ENCODE data around the gene HES5.

The HES5 gene

GRCh38 chr1:2567083-2567679, 37.1 kb upstream of the HES5 start:
- no peak overlapping the region for H3K9ac ChIP-seq
- H3K36me3 ChIP-seq (ENCODE audit: control insufficient read depth, insufficient read depth, low read length): no peaks in the 10 kb centered on the region
- no peak overlapping the region for H3K4me3 ChIP-seq (ENCODE audit: low read depth, low read length)
- no peaks in the 10 kb centered on the region for H3K27me3 ChIP-seq (ENCODE audit: control insufficient read depth, insufficient read depth, low read length)
- H3K9me3 ChIP-seq (ENCODE audit: control insufficient read depth, low read length): no peaks in the 10 kb centered on the region
- no peaks in the 10 kb centered on the region for H3K4me1 ChIP-seq
- H3K27ac ChIP-seq: no peak overlapping the region
- H3K79me2 ChIP-seq: no peaks in the 10 kb centered on the region
- H2AFZ ChIP-seq: no peak overlapping the region
- TF ChIP-seq CTCF (IDR thresholded peaks at IDR 0.05): no peak
- H3K4me2 ChIP-seq (ENCODE audit: low read length): no peak overlapping the region

DNA sequence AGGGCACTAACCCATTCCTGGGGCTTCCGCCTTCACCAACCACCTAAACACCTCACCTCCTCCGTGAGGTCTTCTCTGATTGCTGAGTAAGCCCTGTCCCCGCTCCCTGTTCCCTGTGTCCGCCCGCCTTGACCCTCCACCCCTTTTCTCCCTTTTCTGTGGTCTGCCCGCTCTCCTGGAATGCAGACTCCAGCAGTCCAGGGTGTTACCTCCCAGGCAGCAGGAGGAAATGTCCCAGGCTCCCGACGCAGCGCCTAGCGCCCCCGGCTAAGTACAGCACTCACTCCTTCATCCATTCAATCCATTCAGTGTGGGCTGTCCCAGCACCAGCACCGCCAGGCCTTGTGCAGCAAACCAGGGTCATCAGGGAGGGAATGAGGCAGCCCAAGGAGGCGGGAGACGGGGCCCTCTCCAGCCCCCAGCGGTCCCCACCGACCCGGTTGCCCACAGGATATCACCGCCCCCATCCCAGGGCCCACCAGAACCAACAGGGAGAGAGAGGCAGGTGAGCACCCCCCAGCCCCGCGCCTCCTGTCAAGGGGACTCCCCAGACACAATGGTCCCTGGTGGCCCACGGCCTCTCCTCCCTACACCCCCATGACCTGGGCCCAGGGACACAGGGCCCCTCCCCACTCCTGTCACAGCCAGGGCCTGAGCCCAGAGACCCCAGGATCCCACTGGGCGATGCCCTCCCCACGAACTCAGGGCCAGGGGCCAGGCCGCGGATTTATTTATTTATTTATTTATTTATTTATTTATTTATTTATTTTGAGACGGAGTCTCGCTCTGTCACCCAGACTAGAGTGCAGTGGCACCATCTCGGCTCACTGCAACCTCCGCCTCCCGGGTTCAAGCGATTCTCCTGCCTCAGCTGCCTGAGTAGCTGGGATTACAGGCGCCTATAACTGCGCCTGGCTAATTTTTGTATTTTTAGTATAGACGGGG, 36.3 kb upstream of the HES5 start:
- H3K79me2 ChIP-seq: no peaks in the 10 kb centered on the region
- no peaks in the 10 kb centered on the region for H3K9me3 ChIP-seq (ENCODE audit: control insufficient read depth, low read length)
- H3K4me1 ChIP-seq: no peaks in the 10 kb centered on the region
- H3K36me3 ChIP-seq (ENCODE audit: control insufficient read depth, insufficient read depth, low read length): no peaks in the 10 kb centered on the region
- no peak overlapping the region for H3K4me3 ChIP-seq (ENCODE audit: low read depth, low read length)
- H3K27me3 ChIP-seq (ENCODE audit: control insufficient read depth, insufficient read depth, low read length): no peaks in the 10 kb centered on the region
- H3K27ac ChIP-seq: no peak overlapping the region
- H3K9ac ChIP-seq: no peak overlapping the region
- H3K4me2 ChIP-seq (ENCODE audit: low read length): no peak overlapping the region
- TF ChIP-seq CTCF (IDR thresholded peaks at IDR 0.05): no peak
- H2AFZ ChIP-seq: no peak overlapping the region

DNA sequence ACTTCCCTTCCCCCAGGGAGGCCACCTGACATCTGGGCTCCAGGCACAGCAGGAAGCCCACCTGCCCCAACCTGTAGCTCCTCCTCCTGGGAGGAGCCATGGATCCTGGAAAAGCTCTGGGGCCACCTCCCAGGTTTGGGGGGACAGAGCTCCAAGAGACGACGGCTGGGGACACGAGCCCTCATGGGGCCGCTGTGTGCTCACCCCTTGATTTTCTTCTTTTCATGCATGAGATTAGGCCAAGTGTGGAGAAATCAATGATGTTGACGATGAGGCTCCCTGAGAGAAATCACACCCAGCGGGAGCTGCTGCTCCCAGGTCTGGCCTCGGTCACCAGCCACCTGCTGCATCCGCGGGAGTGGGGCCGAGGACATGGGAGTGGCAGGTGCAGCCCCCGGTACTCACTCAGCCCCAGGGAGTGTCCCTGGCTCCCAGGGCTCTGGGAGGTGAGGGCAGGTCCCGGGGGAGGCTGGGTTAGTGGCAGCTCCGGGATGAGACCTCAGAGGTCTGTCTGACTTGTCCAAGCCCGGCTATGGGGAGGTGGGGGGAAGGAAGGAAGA, 34.8 kb upstream of the HES5 start:
- no peaks in the 10 kb centered on the region for H3K79me2 ChIP-seq
- H3K4me1 ChIP-seq: no peaks in the 10 kb centered on the region
- no peaks in the 10 kb centered on the region for H3K27me3 ChIP-seq (ENCODE audit: control insufficient read depth, insufficient read depth, low read length)
- H3K4me2 ChIP-seq (ENCODE audit: low read length): no peak overlapping the region
- no peak for TF ChIP-seq CTCF (IDR thresholded peaks at IDR 0.05)
- H2AFZ ChIP-seq: no peak overlapping the region
- H3K9me3 ChIP-seq (ENCODE audit: control insufficient read depth, low read length): no peaks in the 10 kb centered on the region
- no peak overlapping the region for H3K9ac ChIP-seq
- no peaks in the 10 kb centered on the region for H3K36me3 ChIP-seq (ENCODE audit: control insufficient read depth, insufficient read depth, low read length)
- no peak overlapping the region for H3K4me3 ChIP-seq (ENCODE audit: low read depth, low read length)
- no peak overlapping the region for H3K27ac ChIP-seq

DNA sequence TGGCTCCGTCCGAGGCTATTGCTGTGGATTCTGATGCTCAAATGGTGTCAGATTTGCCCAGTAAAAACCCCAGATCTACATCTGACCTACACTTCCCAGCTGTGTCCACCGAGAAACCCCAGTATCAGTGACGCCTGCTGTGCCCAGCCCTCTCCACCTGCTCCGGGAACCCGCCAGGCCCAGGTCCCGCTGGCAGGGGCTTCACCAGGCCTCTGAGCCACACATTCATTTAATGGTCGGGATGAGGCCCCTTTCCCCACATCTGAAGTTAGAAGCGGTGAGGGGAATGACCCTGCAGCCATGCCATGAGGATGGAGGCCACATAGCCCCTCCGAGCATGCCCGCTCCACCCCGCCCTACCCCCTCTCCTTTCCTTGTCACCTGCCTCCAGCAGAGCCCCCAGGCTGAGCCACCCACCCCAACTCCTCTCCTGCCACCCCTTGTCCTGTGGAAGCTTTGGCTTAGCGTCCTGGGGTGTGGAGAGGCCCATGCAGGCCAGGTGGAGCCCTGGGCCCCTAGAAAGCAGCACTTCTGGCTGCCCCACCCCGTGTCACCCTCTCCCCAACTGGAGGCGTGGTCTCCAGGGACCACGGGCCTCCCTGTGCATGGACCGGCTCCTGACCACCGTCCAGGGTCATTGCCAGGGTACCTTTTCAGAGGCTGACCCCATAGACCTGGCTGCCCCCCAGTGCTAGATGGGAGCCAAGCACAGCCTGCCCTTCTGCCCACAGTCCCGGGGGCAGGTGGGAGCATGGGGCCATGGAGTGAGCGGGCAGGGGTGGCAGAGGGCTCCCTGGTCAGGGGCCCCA, 34.1 kb upstream of the HES5 start:
- Histone ChIP-seq H3K4me3 (ENCODE audit: low read depth, low read length) (no peak overlapping the region), H3K4me1 (no peaks in the 10 kb centered on the region), H3K9ac (no peak overlapping the region), H3K4me2 (ENCODE audit: low read length) (no peak overlapping the region), H3K79me2 (no peaks in the 10 kb centered on the region), H3K27ac (no peak overlapping the region), H3K27me3 (ENCODE audit: control insufficient read depth, insufficient read depth, low read length) (no peaks in the 10 kb centered on the region), H3K9me3 (ENCODE audit: control insufficient read depth, low read length) (no peaks in the 10 kb centered on the region), H2AFZ (no peak overlapping the region), H3K36me3 (ENCODE audit: control insufficient read depth, insufficient read depth, low read length) (no peaks in the 10 kb centered on the region)
- no peak for TF ChIP-seq CTCF (IDR thresholded peaks at IDR 0.05)
